ENCODE data around the gene DISP1.
"Not testable (repeated sequence)": the region's sequence is repeated elsewhere in the genome, so short reads cannot be mapped to it uniquely, and the experiment has no call there.

The DISP1 gene

GRCh38 chr1:222829868-222830267 is 15.0 kb downstream of the DISP1 start:
- peak overlapping the region; percentile 56 for H3K27ac ChIP-seq (ENCODE audit: low read depth, low read length)
- peaks cover 46% of the 10 kb centered on the region for H3K4me1 ChIP-seq (ENCODE audit: insufficient read depth, low read length)
- H3K36me3 ChIP-seq (ENCODE audit: insufficient read depth, low read length): no peaks in the 10 kb centered on the region
- no peaks in the 10 kb centered on the region for H3K27me3 ChIP-seq (ENCODE audit: control insufficient read depth in 1 of 2, insufficient read depth in 2 of 2, low read length in 2 of 2)
- H3K9me3 ChIP-seq (ENCODE audit: low read length): no peaks in the 10 kb centered on the region
- no peak overlapping the region for H3K9ac ChIP-seq (ENCODE audit: low read length)
- no peak overlapping the region for H3K4me3 ChIP-seq (ENCODE audit: low read depth in 1 of 2, low read length in 2 of 2)

- Histone ChIP-seq H3K27me3 (ENCODE audit: control insufficient read depth in 1 of 2, insufficient read depth in 2 of 2, low read length in 2 of 2) (no peaks in the 10 kb centered on the region), H3K4me1 (ENCODE audit: insufficient read depth, low read length) (peaks cover 43% of the 10 kb centered on the region), H3K4me3 (ENCODE audit: low read depth in 1 of 2, low read length in 2 of 2) (no peak overlapping the region), H3K27ac (ENCODE audit: low read depth, low read length) (no peak overlapping the region), H3K36me3 (ENCODE audit: insufficient read depth, low read length) (no peaks in the 10 kb centered on the region), H3K9ac (ENCODE audit: low read length) (no peak overlapping the region), H3K9me3 (ENCODE audit: low read length) (no peaks in the 10 kb centered on the region)
Observed at GRCh38 chr1:222833356-222833876, 18.6 kb downstream of the DISP1 start.

DNA sequence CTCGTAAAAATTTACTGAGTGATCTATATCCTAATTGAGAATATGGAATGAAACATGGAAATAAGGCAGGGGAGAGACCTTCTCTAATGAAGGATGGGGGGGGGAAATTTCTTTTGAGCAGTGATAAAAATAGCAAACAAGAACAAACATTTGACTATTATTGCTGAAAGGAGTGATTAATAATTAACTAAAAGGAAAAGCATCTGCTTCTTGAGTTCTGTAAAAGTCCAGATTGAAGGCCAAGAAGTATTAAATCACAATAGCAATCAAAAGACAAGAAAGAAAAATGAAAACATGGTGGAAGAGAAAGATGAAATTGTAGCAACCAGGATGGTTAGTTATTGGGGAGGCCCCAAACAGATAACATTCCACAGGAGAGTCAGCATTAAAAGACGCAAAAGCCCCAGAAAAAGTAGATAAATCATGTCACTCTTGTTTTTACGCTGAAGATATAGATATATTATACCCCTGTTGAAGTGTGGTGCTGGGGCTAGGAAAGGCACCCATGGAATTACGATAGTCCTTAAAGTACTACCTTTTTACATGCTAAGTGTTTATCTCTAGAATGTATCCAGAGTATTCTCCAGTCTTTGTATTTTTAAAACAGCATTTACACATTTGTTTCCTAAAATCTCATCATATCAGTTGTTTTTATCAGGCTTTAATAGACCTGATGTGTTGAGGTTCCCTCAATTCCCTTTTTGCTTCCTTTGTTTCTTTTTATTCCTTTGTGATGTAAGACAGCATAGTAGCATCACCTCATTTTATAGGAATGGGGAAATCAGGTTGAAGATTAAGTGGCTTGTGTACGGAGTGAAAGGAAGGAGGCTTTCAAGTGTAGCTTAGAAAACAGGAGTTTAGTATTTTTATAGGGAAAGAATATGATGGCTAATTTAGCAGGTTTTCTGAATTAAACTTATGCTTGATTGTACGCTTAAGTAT is 28.9 kb downstream of the DISP1 start:
- Histone ChIP-seq H3K4me3 (ENCODE audit: low read depth in 1 of 2, low read length in 2 of 2) (no peak overlapping the region), H3K9me3 (ENCODE audit: low read length) (no peaks in the 10 kb centered on the region), H3K27ac (ENCODE audit: low read depth, low read length) (no peak overlapping the region)

DNA sequence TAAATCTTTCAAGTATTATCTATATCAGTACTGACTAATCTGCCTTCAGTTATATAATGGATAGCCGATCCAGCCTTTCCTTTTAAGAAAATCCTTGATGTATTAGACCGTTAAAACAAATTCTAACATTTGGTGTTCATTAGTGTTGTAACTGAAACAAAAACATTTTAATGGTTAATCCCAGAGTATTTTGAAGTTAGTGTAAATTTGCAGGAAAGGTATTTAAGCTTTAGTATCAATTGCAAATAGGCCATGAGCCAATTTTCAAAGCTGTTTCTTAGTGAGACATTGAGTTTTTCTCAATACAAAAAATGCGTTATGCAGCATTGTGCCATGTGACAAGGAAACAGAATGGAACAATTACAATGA is 29.6 kb downstream of the DISP1 start:
- no peaks in the 10 kb centered on the region for H3K4me1 ChIP-seq (ENCODE audit: insufficient read depth, low read length)
- H3K4me3 ChIP-seq (ENCODE audit: low read depth in 1 of 2, low read length in 2 of 2): no peak overlapping the region
- H3K27ac ChIP-seq (ENCODE audit: low read depth, low read length): no peak overlapping the region
- no peaks in the 10 kb centered on the region for H3K9me3 ChIP-seq (ENCODE audit: low read length)
- no peaks in the 10 kb centered on the region for H3K27me3 ChIP-seq (ENCODE audit: control insufficient read depth in 1 of 2, insufficient read depth in 2 of 2, low read length in 2 of 2)
- H3K36me3 ChIP-seq (ENCODE audit: insufficient read depth, low read length): no peaks in the 10 kb centered on the region
- no peak overlapping the region for H3K9ac ChIP-seq (ENCODE audit: low read length)

More for the DNA sequence above, 28.9 kb downstream of the DISP1 start:
- Histone ChIP-seq H3K36me3 (ENCODE audit: insufficient read depth, low read length) (no peaks in the 10 kb centered on the region), H3K27me3 (ENCODE audit: control insufficient read depth in 1 of 2, insufficient read depth in 2 of 2, low read length in 2 of 2) (no peaks in the 10 kb centered on the region), H3K9ac (ENCODE audit: low read length) (no peak overlapping the region), H3K4me1 (ENCODE audit: insufficient read depth, low read length) (no peaks in the 10 kb centered on the region)

- H3K4me3 ChIP-seq (ENCODE audit: low read depth in 1 of 2, low read length in 2 of 2): no peak overlapping the region
- no peak overlapping the region for H3K9ac ChIP-seq (ENCODE audit: low read length)
- H3K36me3 ChIP-seq (ENCODE audit: insufficient read depth, low read length): no peaks in the 10 kb centered on the region
- no peaks in the 10 kb centered on the region for H3K27me3 ChIP-seq (ENCODE audit: control insufficient read depth in 1 of 2, insufficient read depth in 2 of 2, low read length in 2 of 2)
- no peaks in the 10 kb centered on the region for H3K4me1 ChIP-seq (ENCODE audit: insufficient read depth, low read length)
- H3K27ac ChIP-seq (ENCODE audit: low read depth, low read length): no peak overlapping the region
- no peaks in the 10 kb centered on the region for H3K9me3 ChIP-seq (ENCODE audit: low read length)
Observed at GRCh38 chr1:222845763-222846162, 30.9 kb downstream of the DISP1 start.

- not testable (repeated sequence) for H3K36me3 ChIP-seq (ENCODE audit: insufficient read depth, low read length); H3K27me3 ChIP-seq (ENCODE audit: control insufficient read depth in 1 of 2, insufficient read depth in 2 of 2, low read length in 2 of 2); H3K27ac ChIP-seq (ENCODE audit: low read depth, low read length); H3K9ac ChIP-seq (ENCODE audit: low read length); H3K9me3 ChIP-seq (ENCODE audit: low read length); H3K4me3 ChIP-seq (ENCODE audit: low read depth in 1 of 2, low read length in 2 of 2); H3K4me1 ChIP-seq (ENCODE audit: insufficient read depth, low read length)
Observed at GRCh38 chr1:222850550-222850949, 35.7 kb downstream of the DISP1 start.

- Histone ChIP-seq H3K27ac (ENCODE audit: low read depth, low read length) (no peak overlapping the region), H3K36me3 (ENCODE audit: insufficient read depth, low read length) (no peaks in the 10 kb centered on the region), H3K4me3 (ENCODE audit: low read depth in 1 of 2, low read length in 2 of 2) (no peak overlapping the region), H3K9me3 (ENCODE audit: low read length) (no peaks in the 10 kb centered on the region), H3K27me3 (ENCODE audit: control insufficient read depth in 1 of 2, insufficient read depth in 2 of 2, low read length in 2 of 2) (no peaks in the 10 kb centered on the region), H3K9ac (ENCODE audit: low read length) (no peak overlapping the region), H3K4me1 (ENCODE audit: insufficient read depth, low read length) (no peaks in the 10 kb centered on the region)
Observed at GRCh38 chr1:222852326-222852725, 37.5 kb downstream of the DISP1 start.

- no peaks in the 10 kb centered on the region for H3K36me3 ChIP-seq (ENCODE audit: insufficient read depth, low read length)
- H3K4me1 ChIP-seq (ENCODE audit: insufficient read depth, low read length): no peaks in the 10 kb centered on the region
- H3K4me3 ChIP-seq (ENCODE audit: low read depth in 1 of 2, low read length in 2 of 2): no peak overlapping the region
- H3K9me3 ChIP-seq (ENCODE audit: low read length): no peaks in the 10 kb centered on the region
- no peak overlapping the region for H3K27ac ChIP-seq (ENCODE audit: low read depth, low read length)
- no peaks in the 10 kb centered on the region for H3K27me3 ChIP-seq (ENCODE audit: control insufficient read depth in 1 of 2, insufficient read depth in 2 of 2, low read length in 2 of 2)
- H3K9ac ChIP-seq (ENCODE audit: low read length): no peak overlapping the region
Observed at GRCh38 chr1:222861062-222861461, 46.2 kb downstream of the DISP1 start.

Measured in muscle layer of colon (tissue), 2 donors.